GM21576 (cell line): ENCODE data around the gene HIVEP3.
A peak's percentile ranks its signal among the peaks of the same experiment; 100 is the strongest.

Experiments
- ATAC-seq: cut with Tn5 transposase; IDR thresholded peaks from one replicate; pipeline ENCODE4 v1.9.1; 2021; ENCODE audit warnings: mild to moderate bottlenecking, moderate library complexity; ENCODE audit not compliant: unreplicated experiment

HIVEP3 gene

DNA sequence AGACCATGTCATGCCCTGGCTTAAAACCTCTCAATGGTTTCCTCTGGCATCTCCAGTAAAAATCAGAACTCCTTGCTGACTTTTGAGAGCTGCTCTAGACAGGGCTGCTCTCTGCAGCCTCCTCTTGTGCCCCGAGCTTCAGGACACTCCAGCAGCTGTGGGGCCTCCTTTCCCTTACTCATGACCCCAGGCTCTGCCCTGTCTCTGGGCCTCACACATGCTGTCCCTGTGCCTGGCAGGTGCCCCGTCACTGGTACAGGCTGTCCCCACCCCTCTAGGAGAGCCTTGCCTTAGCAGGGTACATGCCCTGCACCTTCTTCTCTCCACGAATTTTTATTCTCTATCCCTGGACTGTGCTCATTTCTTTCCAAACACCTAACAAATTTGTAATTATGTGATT, 43.2 kb downstream of the HIVEP3 start:
- no peak for ATAC-seq

DNA sequence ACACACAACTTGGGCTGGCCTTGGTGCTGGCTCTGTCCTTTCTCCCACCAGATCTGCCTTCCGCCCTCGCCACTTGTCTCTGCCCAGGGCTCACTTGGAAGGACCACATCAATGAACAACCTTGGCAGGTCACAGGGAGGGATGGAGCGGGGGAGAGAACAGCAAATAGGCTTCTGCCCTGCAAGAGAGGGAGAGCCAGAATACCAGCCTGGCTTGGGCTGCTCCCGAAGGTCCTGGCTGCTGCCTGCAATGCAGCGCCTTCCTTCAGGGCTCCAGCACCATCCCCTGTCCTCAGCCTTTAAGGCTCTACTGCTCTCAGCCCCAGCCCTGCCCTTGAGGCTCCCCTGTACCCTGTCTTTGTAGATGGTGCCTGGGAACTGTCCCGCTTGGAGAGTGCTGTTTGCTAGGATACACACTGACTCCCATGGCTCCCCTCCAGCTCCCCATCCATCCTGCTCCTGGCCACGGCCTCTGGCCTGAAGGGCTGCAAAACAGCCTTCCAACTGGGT, 43.8 kb downstream of the HIVEP3 start:
- no peak for ATAC-seq

DNA sequence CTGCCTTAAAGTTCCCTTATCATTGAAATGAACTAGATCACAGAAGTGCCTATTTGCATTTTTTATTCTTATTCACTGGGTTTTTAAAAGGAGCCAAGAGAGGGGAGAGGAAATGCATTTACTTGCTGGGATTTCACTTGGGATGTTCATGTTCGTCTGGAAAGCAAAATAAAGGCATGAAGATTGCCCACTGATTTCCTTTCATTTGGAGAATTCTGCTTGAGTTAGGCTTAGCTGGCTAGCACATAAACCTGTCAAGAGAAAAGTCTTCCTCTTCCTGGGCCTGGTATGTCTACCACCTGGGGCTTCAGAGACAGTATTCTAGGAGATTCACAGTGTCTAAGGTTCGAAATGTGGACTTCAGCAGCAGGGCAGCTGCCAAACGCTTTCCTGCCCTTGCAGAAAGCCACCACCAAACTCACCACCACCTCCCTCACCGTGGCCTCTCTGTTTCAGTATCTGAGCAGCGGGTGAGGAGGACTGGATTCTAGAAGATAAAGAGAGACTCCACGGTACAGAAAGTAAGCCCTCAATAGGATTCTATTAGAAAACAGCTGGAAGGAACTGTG, 44.5 kb downstream of the HIVEP3 start:
- no peak for ATAC-seq

DNA sequence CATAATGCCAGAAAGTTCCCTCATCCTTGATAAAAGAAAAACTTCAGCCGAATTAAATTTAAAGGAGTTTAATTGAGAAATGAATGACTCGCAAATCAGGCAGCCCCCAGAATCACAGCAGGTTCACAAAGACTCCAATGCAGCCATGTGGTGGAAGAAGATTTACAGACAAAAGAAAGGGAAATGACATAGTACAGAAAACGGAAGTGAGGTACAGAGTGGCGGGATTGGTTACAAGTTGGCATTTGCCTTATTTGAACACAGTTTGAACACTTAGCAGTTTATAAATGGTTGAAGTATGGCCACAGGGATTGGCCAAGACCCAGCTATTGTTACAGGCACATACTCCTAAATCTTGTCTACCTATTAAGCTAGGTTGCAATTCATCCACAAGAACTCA, 46.6 kb downstream of the HIVEP3 start:
- no peak for ATAC-seq

DNA sequence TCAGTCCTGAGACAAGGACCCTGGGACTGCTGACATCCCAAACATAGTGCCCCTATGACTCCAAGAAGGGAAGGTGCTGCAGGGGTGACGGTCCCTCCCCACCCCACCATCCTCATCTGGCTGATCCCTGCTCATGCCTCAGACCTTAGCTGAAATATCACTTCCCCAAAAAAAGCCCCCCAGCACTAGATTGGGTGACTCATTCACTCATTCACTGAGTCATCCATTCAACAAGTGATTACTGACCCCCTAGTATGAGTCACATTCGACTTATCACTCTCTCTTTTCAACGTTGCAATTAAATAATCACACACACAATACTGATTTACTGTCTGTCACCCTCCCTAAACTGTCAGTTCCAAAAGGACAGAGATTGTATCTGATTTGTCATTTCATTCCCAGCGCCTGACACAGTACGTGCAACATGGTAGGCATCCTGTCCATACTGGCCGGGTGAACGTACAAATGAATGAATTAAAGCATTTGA, 48.6 kb downstream of the HIVEP3 start:
- ATAC-seq: no peak

DNA sequence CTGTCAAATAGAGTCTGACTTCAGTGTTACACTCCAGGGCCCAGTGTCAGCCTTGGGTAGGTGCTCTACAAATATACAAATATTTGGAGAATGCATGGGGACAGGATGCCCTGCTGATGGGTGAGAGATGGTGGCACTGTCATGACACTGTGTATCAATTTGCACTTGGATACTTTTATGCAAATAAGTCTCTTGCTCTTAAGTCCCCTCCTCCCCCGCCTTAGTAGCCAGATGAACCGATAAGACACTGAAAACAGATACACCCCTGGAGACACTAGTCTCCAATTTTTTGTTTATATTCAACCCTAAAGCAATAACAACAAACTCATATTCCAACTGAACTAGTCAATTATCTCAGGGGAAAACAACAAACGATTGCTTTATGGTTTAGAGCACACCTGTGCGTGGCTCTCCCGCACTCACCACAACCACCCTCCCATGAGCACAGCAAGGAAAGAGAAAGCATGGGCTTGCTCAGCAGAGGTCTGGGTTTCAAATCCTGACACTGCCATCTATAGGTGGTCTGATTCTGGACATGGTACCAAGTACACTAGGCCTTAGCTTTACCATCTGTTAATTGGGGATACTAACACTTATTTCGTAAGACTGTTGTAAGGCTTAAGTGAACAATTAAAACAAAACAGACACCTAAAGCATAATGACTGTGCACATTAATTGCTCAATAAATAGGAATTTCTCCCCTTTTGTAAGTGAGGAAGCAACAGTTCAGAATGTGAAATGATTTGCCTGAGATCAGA, 50.3 kb downstream of the HIVEP3 start:
- ATAC-seq: peak; percentile 78

DNA sequence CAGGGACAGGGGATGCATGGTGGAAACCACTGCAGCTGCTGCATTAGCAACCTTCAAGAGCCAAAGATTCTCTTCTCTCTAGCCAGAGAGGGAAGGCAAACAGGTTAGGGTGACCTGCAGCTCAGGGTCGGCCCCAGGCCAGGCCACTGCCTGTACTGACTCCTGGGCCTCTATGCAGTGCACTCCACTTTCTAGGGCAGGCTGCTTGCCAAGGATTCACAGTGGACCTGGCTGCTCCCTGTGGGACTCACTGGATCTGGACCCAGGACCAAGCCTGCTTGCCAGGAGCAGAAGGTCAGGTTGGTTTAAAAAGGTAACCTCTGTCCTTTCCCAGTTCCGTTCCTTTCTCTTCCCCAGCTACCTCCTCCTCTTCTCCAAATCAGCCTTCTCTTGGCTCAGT, 52.4 kb downstream of the HIVEP3 start:
- no peak for ATAC-seq

DNA sequence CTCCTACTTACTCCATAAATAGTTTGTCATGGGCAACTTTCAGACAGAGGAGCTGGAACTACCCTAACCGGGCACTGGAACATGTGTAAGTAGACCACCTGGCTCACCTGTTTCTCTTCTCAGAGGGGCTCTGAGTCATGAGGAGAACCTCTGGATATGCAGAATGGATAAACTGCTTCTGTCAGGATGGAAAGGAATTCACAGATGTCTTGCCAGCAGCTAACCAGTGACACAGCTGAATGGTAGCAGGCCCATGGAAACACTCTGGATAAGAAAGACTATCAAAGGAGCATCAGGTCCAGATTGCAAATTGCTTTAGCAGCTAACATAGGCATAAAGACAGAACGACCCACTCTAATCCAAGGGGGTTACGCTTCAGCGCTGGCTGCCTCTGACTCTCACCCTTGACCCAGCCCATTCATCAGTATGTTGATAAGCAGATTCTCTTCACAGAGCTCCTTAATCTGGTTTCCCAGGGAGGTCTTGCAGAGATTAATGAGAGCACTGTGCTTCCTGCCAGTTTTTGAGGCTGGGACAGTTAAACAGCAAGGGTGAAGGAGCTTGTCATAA, 54.2 kb downstream of the HIVEP3 start:
- no peak for ATAC-seq

DNA sequence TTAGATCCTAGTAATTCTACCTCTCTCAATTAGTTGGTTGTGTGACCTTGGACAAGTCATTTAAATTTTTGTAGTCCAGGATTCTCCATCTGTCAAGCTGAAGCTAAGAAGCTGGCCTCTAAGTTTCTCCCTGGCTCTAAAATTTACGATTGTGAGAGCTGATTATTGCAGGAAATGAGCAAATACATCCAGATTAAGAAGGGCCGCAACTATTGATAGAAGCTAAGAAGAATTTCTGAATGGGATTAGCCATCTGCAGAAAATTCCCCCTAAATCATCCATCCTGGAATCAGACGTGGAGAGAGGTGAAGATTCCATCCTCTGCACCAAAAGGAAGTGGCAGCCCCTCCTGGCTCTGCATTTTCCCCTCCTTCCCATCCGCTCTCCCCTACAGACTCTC, 55.0 kb downstream of the HIVEP3 start:
- no peak for ATAC-seq

DNA sequence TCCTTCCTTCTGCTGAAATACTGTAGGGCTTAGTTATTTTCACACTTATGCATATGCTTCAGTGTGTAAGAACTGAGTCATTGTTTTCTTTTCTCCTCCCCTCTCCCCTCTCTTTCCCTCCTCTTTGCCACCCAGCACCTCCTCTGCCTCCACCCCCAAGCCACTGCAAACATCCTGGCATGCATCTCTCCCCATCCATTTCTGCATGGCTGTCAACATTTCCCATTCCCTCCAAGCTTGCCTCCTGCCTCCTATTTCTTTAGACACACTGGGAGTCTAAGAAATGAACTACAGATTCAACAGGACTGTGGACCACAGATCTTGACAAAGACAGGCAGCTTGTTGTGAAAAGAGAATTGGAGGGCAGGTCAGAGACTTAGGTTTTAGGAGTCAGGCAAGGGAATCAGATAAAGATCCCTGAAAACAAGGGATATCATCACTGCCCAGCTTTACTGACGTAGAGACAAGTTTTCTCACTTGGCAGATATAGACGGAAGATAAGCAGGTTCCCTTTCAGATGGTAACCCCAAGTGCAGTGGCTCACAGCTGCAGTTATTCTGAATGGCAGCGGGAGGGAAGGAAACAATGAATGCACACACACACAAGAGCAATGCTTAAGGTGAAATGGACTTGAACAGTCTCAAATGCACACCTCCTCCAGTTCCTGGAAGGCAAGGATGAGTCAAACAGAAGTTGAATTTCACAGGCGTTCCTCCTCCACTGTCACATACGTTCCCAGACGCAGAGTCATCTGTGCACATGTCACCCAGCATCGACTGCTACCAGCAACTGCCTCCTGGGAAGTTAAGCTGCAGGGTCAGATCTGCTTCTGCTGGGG, 56.1 kb downstream of the HIVEP3 start:
- no peak for ATAC-seq

DNA sequence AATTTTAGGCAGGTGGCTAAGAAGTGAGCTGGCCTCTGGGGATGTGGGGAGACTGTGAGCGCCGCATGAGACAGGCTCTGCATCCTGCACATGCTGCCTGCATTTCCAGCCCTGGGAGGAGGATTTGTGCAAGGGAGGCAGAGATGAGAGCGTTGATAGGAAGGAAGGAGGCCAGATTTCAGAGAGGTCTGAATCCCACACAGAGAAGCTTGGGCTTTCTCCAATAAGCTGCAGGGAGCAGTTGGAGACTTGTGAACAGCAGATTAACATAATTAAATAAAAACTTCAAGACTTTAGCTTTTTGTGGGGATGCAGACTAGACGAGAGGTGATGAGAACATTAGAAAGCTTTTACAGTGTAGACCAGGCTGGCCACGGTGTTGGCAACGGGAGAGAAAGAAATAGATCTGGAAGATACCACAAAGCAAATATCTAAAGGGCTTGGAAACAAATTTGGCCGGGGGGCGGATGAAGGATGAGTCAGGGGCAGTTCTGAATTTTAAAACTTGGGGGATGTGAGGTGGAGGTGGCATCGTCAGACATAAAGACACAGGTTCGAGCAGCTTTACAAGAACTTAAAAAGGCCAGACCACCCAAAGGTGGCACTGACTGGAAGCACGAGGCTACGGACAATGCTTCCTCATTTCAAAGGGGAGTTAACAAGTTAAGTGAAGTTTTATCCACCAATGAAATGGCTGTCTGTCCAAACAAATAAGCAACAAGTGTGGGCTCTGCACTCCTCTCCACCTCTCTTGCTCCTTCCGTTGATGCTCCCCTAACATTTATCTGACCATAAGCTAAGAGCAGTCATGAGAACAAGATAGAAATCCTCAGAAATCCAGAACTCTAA, 57.0 kb downstream of the HIVEP3 start:
- no peak for ATAC-seq

DNA sequence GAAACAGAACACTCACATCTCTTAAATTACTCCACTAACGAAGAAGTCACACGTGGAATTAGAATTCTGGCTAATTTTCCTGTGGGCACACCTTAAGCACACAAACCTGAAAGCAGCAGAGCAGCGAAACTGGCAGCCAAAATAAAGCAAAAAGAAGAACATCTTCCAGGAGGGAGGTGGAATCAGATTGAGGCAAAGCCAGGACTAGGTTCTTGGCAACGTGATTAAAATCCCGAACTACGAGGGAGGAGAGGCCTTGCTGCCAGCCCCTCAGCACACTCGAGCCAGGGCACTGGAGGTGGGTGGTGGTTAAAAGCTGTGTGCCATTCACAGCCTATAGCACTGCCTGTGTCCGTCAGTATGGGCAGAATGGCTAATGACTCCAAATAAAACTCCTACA, 58.0 kb downstream of the HIVEP3 start:
- no peak for ATAC-seq

DNA sequence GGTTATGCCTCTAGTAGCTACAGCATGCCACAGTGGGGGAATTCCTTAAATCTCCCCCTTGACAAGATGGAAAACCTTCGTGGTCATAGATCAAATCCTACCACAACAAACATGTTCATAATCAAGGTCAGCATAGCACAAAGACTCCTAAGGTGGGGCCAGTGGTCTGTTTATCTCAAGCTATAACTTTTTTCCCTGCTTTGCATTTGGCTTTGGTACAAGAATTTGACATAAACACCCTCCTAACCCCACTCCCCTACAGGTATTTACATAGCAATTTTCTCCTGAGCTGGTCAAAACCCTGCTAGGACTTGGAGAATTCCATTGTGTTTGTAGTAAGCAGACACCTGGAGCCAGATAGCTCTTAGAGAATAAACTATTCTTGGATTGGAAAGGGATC, 58.5 kb downstream of the HIVEP3 start:
- no peak for ATAC-seq

DNA sequence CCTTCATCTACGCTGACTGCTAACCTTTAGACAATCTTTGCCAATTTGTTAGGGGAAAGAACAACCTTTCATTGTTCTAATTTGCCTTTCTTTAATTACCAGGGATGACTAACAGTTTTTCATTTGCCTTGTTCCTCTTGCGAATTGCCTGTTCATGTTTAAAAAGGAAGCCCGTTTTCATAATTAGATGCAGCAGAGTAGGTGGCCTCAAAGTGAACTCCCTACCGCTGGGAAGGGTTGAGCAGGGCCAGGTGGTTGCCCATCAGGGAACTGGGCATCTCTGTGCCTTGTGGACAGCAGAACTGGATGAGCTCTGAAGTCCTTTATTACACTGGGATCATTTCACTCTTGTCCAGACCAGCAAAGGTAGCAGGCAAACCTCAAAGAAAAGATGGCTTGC, 59.0 kb downstream of the HIVEP3 start:
- ATAC-seq: no peak

DNA sequence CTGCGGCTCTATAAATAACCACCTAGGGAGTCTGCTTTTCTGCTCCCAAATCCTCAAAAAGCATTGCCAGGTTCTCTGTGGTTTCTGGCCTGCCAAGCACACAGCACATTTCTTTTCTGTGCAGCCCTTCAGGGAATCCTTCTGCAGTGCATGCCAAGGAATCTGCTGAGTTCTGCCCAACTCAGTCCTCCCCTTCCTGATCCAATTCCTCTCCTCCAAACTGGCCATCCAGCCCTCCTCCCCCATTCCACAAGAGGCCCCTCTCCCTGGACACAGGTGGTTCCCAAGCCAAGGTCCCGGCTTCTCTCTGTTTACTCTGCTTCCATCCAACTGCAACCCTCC, 61.8 kb downstream of the HIVEP3 start:
- ATAC-seq: no peak

DNA sequence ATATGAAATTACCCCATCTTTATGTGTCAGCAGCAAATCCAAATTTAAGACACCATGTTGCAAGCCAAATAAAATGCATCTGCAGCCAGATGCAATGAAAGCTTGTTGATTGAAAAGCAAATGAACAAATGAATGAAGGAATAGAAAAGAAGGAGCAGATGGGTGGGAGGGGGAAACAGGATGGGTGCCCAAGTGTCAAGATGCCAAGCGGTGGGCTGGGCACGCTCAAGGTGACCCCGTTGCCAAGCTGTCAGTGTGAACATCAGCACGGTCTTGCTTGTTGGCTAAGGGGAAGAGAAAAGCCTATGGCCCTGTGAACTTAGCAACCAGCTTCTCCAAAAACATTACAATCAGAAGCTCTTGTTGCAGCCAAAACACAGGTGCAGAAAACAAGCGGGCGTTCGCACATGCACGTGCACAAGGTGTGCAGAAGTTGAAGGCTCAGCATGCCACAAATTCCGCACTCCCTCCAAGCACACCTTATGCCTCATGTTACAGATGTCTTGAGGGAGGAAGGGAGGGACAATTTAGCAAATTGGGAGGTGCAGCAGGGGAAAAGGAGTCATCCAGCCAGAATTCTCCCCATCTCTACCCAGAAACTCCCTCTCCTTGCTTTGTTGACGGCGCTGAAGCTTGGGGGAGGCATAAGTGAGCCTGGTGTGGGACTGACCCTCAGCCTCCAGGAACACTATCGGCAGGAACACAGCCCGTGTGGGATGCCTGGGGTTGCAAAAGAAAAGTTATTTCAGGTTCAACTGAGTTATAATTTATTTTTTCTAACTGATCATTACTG, 62.4 kb downstream of the HIVEP3 start:
- no peak for ATAC-seq

DNA sequence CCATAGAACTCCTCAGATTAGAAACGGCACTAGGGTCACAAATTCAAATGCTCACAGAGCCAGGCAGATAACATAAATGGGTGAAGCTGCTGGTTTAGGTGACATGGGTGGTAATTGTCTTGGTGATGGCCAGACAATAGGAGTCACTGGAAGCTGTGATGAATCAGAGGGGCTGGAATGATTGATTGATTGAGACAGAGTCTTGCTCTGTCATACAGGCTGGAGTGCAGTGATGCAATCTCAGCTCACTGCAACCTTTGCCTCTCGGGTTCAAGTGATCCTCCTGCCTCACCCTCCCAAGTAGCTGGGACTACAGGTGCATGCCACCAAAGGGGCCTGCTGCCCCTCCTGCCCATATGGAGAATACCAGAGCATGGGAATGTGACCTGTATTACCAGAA, 63.0 kb downstream of the HIVEP3 start:
- no peak for ATAC-seq

DNA sequence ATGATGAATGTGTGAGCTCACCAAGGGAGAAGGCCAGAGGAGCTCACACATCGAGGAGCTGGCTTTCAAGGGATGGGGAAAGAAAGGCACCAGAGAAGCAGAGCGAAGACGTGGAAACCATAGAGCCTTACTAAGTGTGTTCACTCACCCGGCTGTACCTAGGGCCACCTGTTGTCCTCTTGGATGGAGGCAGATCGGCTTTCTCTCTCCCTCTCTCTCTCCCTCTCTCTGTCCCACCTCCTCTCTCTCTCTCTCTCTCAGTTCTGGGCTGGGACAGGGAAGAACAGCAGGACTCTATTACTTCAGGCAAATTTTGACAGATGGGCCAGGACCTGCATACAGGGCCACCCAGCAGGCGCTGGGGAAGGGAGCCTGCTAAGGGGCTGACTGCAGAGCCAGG, 64.8 kb downstream of the HIVEP3 start:
- no peak for ATAC-seq

DNA sequence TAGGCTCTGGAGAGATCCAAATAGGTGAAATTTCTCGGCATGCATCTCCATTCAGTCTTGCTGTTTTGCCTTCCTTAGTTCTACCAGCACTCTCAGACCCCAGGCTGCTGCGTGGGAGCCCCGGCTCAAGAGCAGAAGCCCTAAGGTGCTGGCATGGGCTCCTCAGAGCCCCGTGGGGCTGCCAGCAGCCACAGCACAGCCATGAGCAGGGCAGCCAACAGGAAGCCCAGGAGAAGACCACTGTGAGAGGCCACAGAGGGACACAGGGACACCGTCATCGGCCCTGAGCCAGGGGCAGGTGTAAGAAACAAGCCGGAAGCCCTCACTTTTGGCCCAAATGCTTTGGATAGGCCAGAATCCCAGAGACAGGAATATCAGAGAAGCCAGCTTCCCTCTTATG, 66.6 kb downstream of the HIVEP3 start:
- no peak for ATAC-seq

DNA sequence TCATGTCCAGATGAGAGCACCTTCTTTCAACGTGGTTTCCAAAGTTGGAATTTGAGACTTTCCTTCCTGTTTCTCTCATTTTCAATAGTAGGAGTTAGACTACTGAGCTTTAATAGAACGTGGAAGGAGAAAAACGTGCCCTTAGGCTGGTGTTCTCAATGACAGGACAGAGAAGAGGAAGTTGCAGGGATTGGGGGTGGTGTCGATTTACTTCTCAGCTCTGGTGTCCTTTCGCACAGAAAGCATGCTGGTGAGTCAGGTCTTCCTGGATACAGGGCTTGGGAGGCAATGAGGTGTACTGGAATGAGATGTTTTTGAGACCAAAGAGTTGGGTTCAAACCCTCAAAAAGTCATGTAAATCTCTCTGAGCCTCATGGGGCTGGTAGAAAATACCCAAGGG, 67.1 kb downstream of the HIVEP3 start:
- ATAC-seq: no peak
